Natural killer cell (primary cell): ENCODE results near the gene PTPRN2. TPM values are rescaled to one million over a fixed set of nuclear protein-coding genes. Genes with fewer than 3 reads are reported as not detected.

Experiments
- ATAC-seq, 3 donors: fragments of 150-1000 bp in 2 of 3; fragments of 200-7000 bp in 1 of 3; cut with Tn5 transposase; 1 replicate in 1 of 3; 2 replicates in 2 of 3; pipeline ENCODE4 v1.10.0; 2021; ENCODE audit warnings: mild to moderate bottlenecking in 2 of 3, moderate library complexity in 2 of 3
- DNase-seq, 2 donors: peaks; one replicate each; pipeline versions ENCODE4 v3.0.0 to v3.0.0-alpha.2; 2013 to 2021; ENCODE audit warnings: mixed read lengths in 1 of 2
- H3K27ac ChIP-seq: one replicate; pipeline ENCODE4 v1.5.1; 2013; ENCODE audit warnings: mild to moderate bottlenecking, low read length
- H3K27me3 ChIP-seq: one replicate; pipeline ENCODE4 v1.6.1; 2013; ENCODE audit warnings: low read length; ENCODE audit not compliant: control insufficient read depth, insufficient read depth
- H3K36me3 ChIP-seq: one replicate; pipeline ENCODE4 v1.6.1; 2013; ENCODE audit warnings: low read length; ENCODE audit not compliant: control insufficient read depth, insufficient read depth
- H3K4me1 ChIP-seq: one replicate; pipeline ENCODE4 v1.6.1; 2013; ENCODE audit warnings: low read length; ENCODE audit not compliant: control insufficient read depth, insufficient read depth
- H3K4me3 ChIP-seq: one replicate; pipeline ENCODE4 v1.5.1; 2013; ENCODE audit warnings: low read length
- H3K9me3 ChIP-seq: one replicate; pipeline ENCODE4 v1.6.1; 2013; ENCODE audit warnings: low read length; ENCODE audit not compliant: control insufficient read depth, insufficient read depth
- H3K27ac Mint-ChIP-seq, 2 donors: one replicate each; pipeline ENCODE4 v1.8.0; 2022; ENCODE audit warnings: mild to moderate bottlenecking in 2 of 2, mixed read lengths in 2 of 2, moderate library complexity in 1 of 2
- H3K27me3 Mint-ChIP-seq, 2 donors: one replicate each; pipeline ENCODE4 v1.8.0; 2022; ENCODE audit warnings: low read depth in 2 of 2, mixed read lengths in 2 of 2
- H3K36me3 Mint-ChIP-seq: one replicate; pipeline ENCODE4 v1.8.0; 2022; ENCODE audit warnings: mixed read lengths
- H3K4me1 Mint-ChIP-seq, 2 donors: one replicate each; pipeline ENCODE4 v1.8.0; 2022; ENCODE audit warnings: mixed read lengths in 2 of 2
- H3K4me3 Mint-ChIP-seq: one replicate; pipeline ENCODE4 v1.8.0; 2022; ENCODE audit warnings: mild to moderate bottlenecking, moderate library complexity, mixed read lengths
- H3K9me3 Mint-ChIP-seq, 2 donors: one replicate each; pipeline ENCODE4 v1.8.0; 2022; ENCODE audit warnings: mixed read lengths in 2 of 2
- WGBS: methylation state at CpG from one replicate; pipeline ENCODE4 v1.1.7; 2013; ENCODE audit warnings: missing lambda C conversion rate; ENCODE audit not compliant: insufficient coverage; 5-methylcytosine and 5-hydroxymethylcytosine counted together
- intact Hi-C: fragments of 100-400 bp; cut with micrococcal nuclease; formaldehyde crosslinking; loops from one replicate; pipeline ENCODE4 v1.14.2; 2022
- total RNA-seq, 4 donors: library from RNA; stranded (reverse); fragments of 120-200 nt in 1 of 4; gene quantifications; one replicate each; pipeline versions ENCODE4 v1.2.3 to v1.2.4, GENCODE V29; 2013 to 2022
- TF ChIP-seq, protein P1 (sequence below): fragments of 200-600 bp; IDR thresholded peaks from one replicate; pipeline ENCODE4 v1.8.0; 2022; ENCODE audit warnings: antibody characterized with exemption

PTPRN2 gene
- total RNA-seq, 3 donors from 2014 or later (not counting 1 experiment from before 2014, with no cell fraction given), result 1.3 to 2.5 (median 1.9) TPM

- H3K36me3 Mint-ChIP-seq, result no peaks in the 10 kb centered on the region
- Histone ChIP-seq H3K27me3 (no peaks in the 10 kb centered on the region), H3K9me3 (no peaks in the 10 kb centered on the region), H3K4me3 (no peak overlapping the region), H3K36me3 (no peaks in the 10 kb centered on the region), H3K27ac (no peak overlapping the region), H3K4me1 (no peaks in the 10 kb centered on the region)
- no peak for ATAC-seq
- intact Hi-C loops, result no loop called here
- DNase-seq, result no peak
- no peak overlapping the region for H3K4me3 Mint-ChIP-seq
- H3K27ac Mint-ChIP-seq, result no peak overlapping the region
- H3K4me1 Mint-ChIP-seq, result peaks cover 0 to 5% of the 10 kb centered on the region in 2 donors
- WGBS, result 87% methylated on average over 15 of the region's 19 CpGs
- no peaks in the 10 kb centered on the region for H3K9me3 Mint-ChIP-seq
- TF ChIP-seq, protein P1, sequence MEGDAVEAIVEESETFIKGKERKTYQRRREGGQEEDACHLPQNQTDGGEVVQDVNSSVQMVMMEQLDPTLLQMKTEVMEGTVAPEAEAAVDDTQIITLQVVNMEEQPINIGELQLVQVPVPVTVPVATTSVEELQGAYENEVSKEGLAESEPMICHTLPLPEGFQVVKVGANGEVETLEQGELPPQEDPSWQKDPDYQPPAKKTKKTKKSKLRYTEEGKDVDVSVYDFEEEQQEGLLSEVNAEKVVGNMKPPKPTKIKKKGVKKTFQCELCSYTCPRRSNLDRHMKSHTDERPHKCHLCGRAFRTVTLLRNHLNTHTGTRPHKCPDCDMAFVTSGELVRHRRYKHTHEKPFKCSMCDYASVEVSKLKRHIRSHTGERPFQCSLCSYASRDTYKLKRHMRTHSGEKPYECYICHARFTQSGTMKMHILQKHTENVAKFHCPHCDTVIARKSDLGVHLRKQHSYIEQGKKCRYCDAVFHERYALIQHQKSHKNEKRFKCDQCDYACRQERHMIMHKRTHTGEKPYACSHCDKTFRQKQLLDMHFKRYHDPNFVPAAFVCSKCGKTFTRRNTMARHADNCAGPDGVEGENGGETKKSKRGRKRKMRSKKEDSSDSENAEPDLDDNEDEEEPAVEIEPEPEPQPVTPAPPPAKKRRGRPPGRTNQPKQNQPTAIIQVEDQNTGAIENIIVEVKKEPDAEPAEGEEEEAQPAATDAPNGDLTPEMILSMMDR, result no peak
- H3K27me3 Mint-ChIP-seq, result no peaks in the 10 kb centered on the region
Observed at GRCh38 chr7:158542651-158543566, 44.7 kb downstream of the PTPRN2 start.

DNA sequence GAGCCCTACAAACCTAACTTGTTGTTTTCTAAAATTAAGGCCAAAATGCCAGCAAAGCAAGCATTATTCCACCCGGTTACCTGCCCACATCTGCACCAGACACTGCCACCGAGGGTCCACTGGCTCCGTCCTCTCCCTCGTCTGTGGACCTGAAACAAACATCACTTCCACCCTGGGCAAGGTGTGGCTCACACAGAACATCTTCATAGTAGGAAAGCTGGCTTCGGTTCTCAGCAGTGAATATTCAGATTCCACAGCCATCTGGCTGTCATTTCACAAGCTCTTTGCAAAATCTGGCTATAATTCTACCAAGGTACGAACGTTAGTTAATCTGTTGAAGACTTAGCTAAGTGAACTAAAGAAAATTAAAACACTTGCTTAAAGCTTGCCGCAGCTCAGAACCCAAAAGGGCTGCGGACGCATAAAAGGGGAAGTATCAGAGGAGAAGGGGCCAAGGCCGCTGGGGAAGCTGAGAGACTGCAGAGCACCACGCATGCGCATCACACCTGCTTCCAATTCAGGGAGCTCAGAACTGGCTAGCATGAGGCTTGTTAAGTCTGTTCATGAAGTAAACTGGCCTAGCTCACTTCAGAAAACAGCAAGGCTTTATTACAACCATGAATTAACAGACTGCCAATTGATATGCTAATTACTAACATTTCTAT, 46.1 kb downstream of the PTPRN2 start:
- peak in 1 of 2 donors; percentile 45 for DNase-seq
- no peaks in the 10 kb centered on the region for H3K9me3 Mint-ChIP-seq
- TF ChIP-seq, protein P1, result no peak
- no peaks in the 10 kb centered on the region for H3K27me3 Mint-ChIP-seq
- intact Hi-C loops, result no loop called here
- H3K4me3 Mint-ChIP-seq, result no peak overlapping the region
- WGBS, result 13% methylated on average over 13 of the region's 13 CpGs
- no peak for ATAC-seq
- peaks cover 0 to 5% of the 10 kb centered on the region in 2 donors for H3K4me1 Mint-ChIP-seq
- no peak overlapping the region for H3K4me3 ChIP-seq
- no peaks in the 10 kb centered on the region for H3K27me3 ChIP-seq
- no peaks in the 10 kb centered on the region for H3K36me3 Mint-ChIP-seq
- no peaks in the 10 kb centered on the region for H3K9me3 ChIP-seq
- no peaks in the 10 kb centered on the region for H3K4me1 ChIP-seq
- H3K27ac ChIP-seq, result no peak overlapping the region
- H3K27ac Mint-ChIP-seq, result no peak overlapping the region
- no peaks in the 10 kb centered on the region for H3K36me3 ChIP-seq

GRCh38 chr7:158539711-158540146, 47.9 kb downstream of the PTPRN2 start:
- H3K4me1 ChIP-seq, result no peaks in the 10 kb centered on the region
- intact Hi-C loops, result no loop called here
- H3K27me3 ChIP-seq, result no peaks in the 10 kb centered on the region
- H3K9me3 ChIP-seq, result no peaks in the 10 kb centered on the region
- DNase-seq (no peak), ATAC-seq (no peak)
- H3K27ac Mint-ChIP-seq, result no peak overlapping the region
- H3K36me3 ChIP-seq, result no peaks in the 10 kb centered on the region
- no peak overlapping the region for H3K27ac ChIP-seq
- peaks cover 0 to 5% of the 10 kb centered on the region in 2 donors for H3K4me1 Mint-ChIP-seq
- H3K9me3 Mint-ChIP-seq, result no peaks in the 10 kb centered on the region
- H3K4me3 ChIP-seq, result no peak overlapping the region
- WGBS, result 92% methylated on average over 12 of the region's 12 CpGs
- no peaks in the 10 kb centered on the region for H3K27me3 Mint-ChIP-seq
- TF ChIP-seq, protein P1, result no peak
- no peaks in the 10 kb centered on the region for H3K36me3 Mint-ChIP-seq
- no peak overlapping the region for H3K4me3 Mint-ChIP-seq
